Activated T-helper 1 cell treated with anti-CD3 and anti-CD28 coated beads, Interleukin-12 subunit alpha, Interleukin-12 subunit beta, Interleukin-2, Interleukin-4 antibody, amounts not matched to agents 30 ng/mL and 10 ng/mL and 1 ng/mL, durations not matched to agents 14 hours and 24 hours and 36 hours (primary cell): ENCODE measurements around the gene LAMP1. TPM values are rescaled to one million over a fixed set of nuclear protein-coding genes. Genes with fewer than 3 reads are reported as not detected.

Source experiments
- DNase-seq: peaks from one replicate; pipeline ENCODE4 v3.0.0; 2021; ENCODE audit warnings: low spot score
- H3K27ac Mint-ChIP-seq: one replicate; pipeline ENCODE4 v1.8.0; 2021; ENCODE audit warnings: mild to moderate bottlenecking, mixed read lengths
- H3K27me3 Mint-ChIP-seq: one replicate; pipeline ENCODE4 v1.8.0; 2022; ENCODE audit warnings: mild to moderate bottlenecking, moderate library complexity, mixed read lengths; ENCODE audit not compliant: insufficient read depth
- H3K36me3 Mint-ChIP-seq: one replicate; pipeline ENCODE4 v1.8.0; 2021; ENCODE audit warnings: low read depth, mixed read lengths
- H3K4me1 Mint-ChIP-seq: one replicate; pipeline ENCODE4 v1.8.0; 2021; ENCODE audit warnings: low read depth, mixed read lengths
- H3K4me3 Mint-ChIP-seq: one replicate; pipeline ENCODE4 v1.8.0; 2021; ENCODE audit warnings: mild to moderate bottlenecking, moderate library complexity, mixed read lengths
- H3K9me3 Mint-ChIP-seq: one replicate; pipeline ENCODE4 v1.8.0; 2021; ENCODE audit warnings: mixed read lengths
- intact Hi-C: fragments of 100-400 bp; cut with micrococcal nuclease; formaldehyde crosslinking; loops from one replicate; pipeline ENCODE4 v1.15.1; 2024
- total RNA-seq: library from RNA; stranded (reverse); gene quantifications from 2 replicates; pipeline ENCODE4 v1.2.3, GENCODE V29; 2022

Gene LAMP1
- total RNA-seq, 1 donor from 2014 or later = 59.4 TPM

DNA sequence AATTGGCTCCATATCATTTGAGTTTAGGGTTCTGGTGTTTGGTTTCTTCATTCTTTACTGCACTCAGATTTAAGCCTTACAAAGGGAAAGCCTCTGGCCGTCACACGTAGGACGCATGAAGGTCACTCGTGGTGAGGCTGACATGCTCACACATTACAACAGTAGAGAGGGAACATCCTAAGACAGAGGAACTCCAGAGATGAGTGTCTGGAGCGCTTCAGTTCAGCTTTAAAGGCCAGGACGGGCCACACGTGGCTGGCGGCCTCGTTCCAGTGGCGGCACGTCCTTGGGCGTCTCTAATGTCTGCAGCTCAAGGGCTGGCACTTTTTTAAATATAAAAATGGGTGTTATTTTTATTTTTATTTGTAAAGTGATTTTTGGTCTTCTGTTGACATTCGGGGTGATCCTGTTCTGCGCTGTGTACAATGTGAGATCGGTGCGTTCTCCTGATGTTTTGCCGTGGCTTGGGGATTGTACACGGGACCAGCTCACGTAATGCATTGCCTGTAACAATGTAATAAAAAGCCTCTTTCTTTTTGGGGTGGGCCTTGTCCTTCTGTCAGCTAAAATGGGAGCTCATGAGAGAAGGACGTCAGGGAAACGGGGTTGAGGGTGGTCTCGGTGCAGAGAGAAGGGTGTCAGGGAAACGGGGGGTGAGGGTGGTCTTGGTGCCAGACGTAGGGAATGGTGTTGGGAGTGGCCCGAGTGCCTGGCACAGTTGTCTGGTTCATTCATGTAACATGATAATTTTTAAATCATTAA is 26.0 kb downstream of the LAMP1 start:
- H3K27me3 Mint-ChIP-seq = no peaks in the 10 kb centered on the region
- no peaks in the 10 kb centered on the region for H3K4me1 Mint-ChIP-seq
- H3K36me3 Mint-ChIP-seq = peaks cover 21% of the 10 kb centered on the region
- H3K4me3 Mint-ChIP-seq = no peak overlapping the region
- no peak overlapping the region for H3K27ac Mint-ChIP-seq
- H3K9me3 Mint-ChIP-seq = no peaks in the 10 kb centered on the region
- DNase-seq = no peak
- intact Hi-C loops = no loop called here

DNA sequence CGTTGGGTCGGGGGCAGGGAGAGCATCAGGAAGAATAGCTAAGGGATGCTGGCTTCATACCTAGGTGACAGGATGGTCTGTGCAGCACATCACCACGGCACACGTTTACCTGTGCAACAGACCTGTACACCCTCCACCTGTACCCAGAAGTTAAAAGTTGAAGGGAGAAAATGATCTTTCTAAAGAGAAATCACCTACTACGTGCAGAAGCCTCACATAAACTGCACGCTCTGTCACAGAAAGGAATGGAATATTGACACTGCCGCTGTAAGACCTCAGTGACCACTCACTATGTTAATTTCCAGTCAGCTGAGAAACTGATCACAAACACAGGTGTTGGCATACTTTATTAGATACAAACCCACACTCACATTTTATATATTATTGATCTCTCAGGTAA is 26.8 kb downstream of the LAMP1 start:
- H3K4me1 Mint-ChIP-seq = no peaks in the 10 kb centered on the region
- H3K27me3 Mint-ChIP-seq = no peaks in the 10 kb centered on the region
- no peak overlapping the region for H3K4me3 Mint-ChIP-seq
- H3K9me3 Mint-ChIP-seq = no peaks in the 10 kb centered on the region
- DNase-seq = no peak
- intact Hi-C loops = no loop called here
- H3K27ac Mint-ChIP-seq = no peak overlapping the region
- peaks cover 21% of the 10 kb centered on the region for H3K36me3 Mint-ChIP-seq

DNA sequence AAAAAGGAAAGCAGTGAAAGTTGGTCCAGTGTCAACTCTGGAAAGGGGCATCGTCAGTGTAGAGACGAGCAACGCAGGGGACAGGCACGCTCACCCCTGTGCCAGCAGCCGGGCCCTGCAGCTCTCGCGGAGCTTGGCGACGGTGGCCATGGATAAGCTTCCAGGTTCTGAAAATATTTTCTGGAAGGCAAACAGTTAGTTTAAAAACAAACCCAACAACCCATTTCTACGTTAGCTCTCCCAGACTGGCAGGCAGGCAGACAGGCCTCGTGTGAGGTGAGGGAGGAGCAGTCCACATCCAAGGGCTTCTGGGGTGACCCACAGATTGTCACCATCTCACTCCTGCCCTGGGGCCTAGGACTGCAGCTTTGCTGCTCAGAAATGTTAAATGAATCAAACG is 27.4 kb downstream of the LAMP1 start:
- Mint-ChIP-seq H3K36me3 (peaks cover 21% of the 10 kb centered on the region), H3K4me3 (no peak overlapping the region), H3K27me3 (no peaks in the 10 kb centered on the region), H3K4me1 (no peaks in the 10 kb centered on the region), H3K9me3 (no peaks in the 10 kb centered on the region), H3K27ac (no peak overlapping the region)
- DNase-seq = no peak
- intact Hi-C loops = no loop called here

DNA sequence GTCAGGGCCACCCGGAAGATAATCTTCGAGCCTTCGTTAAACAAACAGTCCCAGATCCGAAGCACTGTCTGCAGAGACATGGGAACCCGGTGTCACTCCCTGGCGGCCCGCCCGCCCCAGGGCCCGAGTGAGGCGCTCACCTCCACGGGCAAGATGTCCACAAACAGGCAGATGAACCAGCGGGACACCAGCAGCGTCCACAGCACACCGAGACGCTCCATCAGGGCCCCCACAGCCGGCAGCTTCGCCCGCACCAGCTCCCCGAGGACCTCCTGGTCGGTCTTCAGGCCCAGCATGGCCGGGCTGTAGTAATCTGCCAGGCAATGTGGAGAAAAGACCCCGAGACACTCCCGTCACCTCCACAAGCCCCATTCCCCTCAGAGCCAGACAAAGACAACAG is 28.7 kb downstream of the LAMP1 start:
- intact Hi-C loops = no loop called here
- no peak overlapping the region for H3K27ac Mint-ChIP-seq
- H3K4me3 Mint-ChIP-seq = no peak overlapping the region
- H3K36me3 Mint-ChIP-seq = peaks cover 21% of the 10 kb centered on the region
- no peaks in the 10 kb centered on the region for H3K4me1 Mint-ChIP-seq
- no peak for DNase-seq
- no peaks in the 10 kb centered on the region for H3K9me3 Mint-ChIP-seq
- H3K27me3 Mint-ChIP-seq = no peaks in the 10 kb centered on the region

DNA sequence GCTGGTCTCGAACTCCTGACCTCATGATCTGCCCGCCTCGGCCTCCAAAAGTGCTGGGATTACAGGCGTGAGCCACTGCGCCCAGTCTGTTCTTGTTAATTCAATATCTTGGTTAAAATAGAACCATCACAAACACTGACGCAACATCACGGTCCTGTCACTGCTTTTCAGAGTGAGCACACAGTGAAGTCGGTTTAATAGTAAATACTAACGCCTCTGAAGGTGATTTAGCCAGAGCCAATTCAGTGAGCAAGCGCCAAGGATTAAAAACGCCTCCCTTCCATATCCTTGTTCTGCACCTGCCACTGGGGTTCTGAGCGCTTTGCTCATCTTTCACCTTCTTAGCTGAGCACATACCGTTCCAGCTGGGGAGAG is 30.3 kb downstream of the LAMP1 start:
- no peak overlapping the region for H3K27ac Mint-ChIP-seq
- peaks cover 10% of the 10 kb centered on the region for H3K36me3 Mint-ChIP-seq
- H3K27me3 Mint-ChIP-seq = no peaks in the 10 kb centered on the region
- no peaks in the 10 kb centered on the region for H3K4me1 Mint-ChIP-seq
- no peak overlapping the region for H3K4me3 Mint-ChIP-seq
- DNase-seq = no peak
- intact Hi-C loops = no loop called here
- H3K9me3 Mint-ChIP-seq = no peaks in the 10 kb centered on the region

DNA sequence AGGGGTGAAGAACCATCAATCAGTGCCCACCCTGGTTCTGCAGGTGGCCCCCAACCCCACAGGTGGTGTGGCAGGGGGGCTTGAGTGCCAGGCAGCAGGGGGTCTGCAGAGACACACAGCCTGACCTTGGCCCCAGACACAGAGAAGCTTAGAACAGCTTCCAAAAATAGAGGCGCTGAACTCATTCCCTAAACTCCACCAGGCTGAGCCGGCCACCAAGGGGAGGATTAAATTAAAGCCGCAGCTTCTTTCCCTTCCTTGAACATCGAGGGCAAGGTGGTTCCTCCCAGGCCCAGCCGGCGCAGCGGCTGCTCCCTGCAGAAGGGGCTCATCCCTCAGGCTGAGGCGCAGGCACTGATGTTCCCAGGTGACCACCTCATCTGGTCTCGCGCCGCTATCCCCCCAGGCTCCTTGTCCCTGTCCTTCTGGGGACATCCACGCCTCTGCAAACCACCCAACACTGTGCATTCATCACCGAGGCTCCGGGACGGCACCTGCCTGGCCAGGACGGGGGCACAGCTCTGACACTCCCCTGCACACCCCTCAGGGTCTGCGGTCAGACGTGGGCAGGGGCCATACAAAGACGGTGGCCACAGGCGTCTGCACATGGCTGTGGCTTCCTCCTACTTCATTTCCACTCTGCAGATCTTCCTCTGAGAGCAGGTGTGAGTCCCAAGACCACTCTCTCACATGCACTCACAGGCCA is 30.9 kb downstream of the LAMP1 start:
- Mint-ChIP-seq H3K9me3 (no peaks in the 10 kb centered on the region), H3K4me3 (no peak overlapping the region), H3K27me3 (no peaks in the 10 kb centered on the region), H3K27ac (no peak overlapping the region), H3K4me1 (no peaks in the 10 kb centered on the region), H3K36me3 (peaks cover 7% of the 10 kb centered on the region)
- no peak for DNase-seq
- intact Hi-C loops = no loop called here

DNA sequence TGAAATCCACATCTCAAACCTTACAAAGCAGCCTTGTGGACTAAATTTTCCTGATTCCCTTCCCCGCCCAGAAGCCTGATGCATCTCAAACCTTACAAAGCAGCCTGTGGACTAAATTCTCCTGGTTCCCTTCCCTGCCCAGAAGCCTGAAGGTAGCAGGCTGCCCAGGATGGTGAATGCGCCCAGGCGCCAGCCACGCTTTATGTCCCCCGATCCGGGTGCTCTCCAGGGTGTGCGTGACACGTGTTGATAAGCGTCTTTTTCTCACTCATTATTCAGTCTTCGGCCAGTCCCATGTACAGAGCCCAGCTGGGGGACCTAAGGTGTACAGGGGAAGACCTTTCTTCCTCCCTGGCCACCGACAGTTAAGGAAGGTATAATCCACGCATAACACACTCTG is 31.8 kb downstream of the LAMP1 start:
- intact Hi-C loops = no loop called here
- peaks cover 1% of the 10 kb centered on the region for H3K27me3 Mint-ChIP-seq
- H3K4me1 Mint-ChIP-seq = no peaks in the 10 kb centered on the region
- no peak overlapping the region for H3K27ac Mint-ChIP-seq
- no peak overlapping the region for H3K4me3 Mint-ChIP-seq
- H3K9me3 Mint-ChIP-seq = no peaks in the 10 kb centered on the region
- no peak for DNase-seq
- H3K36me3 Mint-ChIP-seq = no peaks in the 10 kb centered on the region

DNA sequence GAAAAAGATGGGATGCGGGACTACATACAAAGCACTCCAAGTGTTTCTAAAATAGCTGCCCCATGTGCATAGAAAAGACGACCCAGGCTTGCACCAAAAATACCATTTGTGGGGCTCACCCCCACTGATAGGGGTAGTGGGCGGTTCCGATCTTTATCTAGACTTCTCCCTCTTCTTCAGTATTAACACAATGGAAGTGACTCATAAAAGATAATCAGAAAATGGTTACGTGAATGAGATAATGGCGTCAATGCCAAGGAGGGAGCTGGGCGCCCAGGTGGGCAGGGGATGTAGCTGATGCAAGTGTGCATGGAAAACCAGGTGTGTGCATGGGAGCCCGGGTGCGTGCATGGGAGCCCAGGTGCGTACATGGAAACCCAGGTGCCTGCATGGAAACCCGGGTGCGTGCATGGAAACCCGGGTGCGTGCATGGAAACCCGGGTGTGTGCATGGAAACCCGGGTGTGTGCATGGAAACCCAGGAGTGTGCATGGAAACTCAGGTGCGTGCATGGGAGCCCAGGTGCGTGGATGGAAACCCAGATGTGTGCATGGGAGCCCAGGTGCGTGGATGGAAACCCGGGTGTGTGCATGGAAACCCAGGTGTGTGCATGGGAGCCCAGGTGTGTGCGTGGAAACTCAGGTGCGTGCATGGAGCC is 32.7 kb downstream of the LAMP1 start:
- Mint-ChIP-seq H3K4me1 (no peaks in the 10 kb centered on the region), H3K4me3 (no peak overlapping the region), H3K9me3 (no peaks in the 10 kb centered on the region), H3K27ac (no peak overlapping the region), H3K27me3 (peaks cover 1% of the 10 kb centered on the region), H3K36me3 (no peaks in the 10 kb centered on the region)
- no peak for DNase-seq
- intact Hi-C loops = no loop called here

DNA sequence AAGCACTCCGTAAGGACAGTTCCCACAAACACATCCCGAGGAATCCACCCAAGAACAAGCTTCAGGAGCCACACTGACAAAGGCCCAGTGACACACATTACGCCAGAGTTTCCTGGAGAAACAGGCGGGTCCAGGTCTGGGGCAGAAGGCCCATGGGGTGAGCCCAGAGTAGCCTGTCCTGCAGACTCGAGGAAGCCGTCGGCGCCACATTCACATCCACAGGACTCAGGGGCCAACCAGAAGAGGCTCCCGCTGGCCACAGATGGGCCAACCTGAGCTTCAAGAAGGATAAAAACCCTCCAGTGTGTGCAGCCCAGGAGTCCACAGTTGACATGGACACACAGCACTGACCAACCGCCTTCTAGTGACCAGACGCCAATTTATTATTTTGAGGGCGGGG is 35.6 kb downstream of the LAMP1 start:
- no peak overlapping the region for H3K27ac Mint-ChIP-seq
- H3K27me3 Mint-ChIP-seq = peaks cover 1% of the 10 kb centered on the region
- no peaks in the 10 kb centered on the region for H3K9me3 Mint-ChIP-seq
- no peak overlapping the region for H3K4me3 Mint-ChIP-seq
- intact Hi-C loops = no loop called here
- no peak for DNase-seq
- no peaks in the 10 kb centered on the region for H3K36me3 Mint-ChIP-seq
- no peaks in the 10 kb centered on the region for H3K4me1 Mint-ChIP-seq

DNA sequence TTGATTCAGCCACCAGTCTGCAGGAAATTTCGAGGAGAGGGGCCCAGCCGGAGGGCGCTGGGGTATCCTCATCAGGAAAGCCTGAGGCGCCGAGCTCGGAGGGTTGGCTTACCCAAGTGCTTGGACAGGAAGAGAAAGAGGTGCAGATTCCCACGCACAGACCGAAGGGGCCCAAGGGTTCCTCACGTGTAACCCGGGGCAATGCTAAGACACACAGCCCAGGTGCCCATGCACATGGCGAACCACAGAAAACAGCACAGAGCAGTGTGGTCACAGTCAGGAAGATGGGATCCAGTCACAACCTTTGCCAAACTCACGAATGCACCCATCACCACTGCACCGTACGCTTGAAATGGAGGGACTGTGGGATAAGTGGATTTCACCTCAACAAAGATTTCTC is 36.0 kb downstream of the LAMP1 start:
- H3K27me3 Mint-ChIP-seq = peaks cover 1% of the 10 kb centered on the region
- no peaks in the 10 kb centered on the region for H3K36me3 Mint-ChIP-seq
- DNase-seq = no peak
- H3K4me1 Mint-ChIP-seq = no peaks in the 10 kb centered on the region
- H3K9me3 Mint-ChIP-seq = no peaks in the 10 kb centered on the region
- no peak overlapping the region for H3K4me3 Mint-ChIP-seq
- H3K27ac Mint-ChIP-seq = no peak overlapping the region
- intact Hi-C loops = no loop called here

DNA sequence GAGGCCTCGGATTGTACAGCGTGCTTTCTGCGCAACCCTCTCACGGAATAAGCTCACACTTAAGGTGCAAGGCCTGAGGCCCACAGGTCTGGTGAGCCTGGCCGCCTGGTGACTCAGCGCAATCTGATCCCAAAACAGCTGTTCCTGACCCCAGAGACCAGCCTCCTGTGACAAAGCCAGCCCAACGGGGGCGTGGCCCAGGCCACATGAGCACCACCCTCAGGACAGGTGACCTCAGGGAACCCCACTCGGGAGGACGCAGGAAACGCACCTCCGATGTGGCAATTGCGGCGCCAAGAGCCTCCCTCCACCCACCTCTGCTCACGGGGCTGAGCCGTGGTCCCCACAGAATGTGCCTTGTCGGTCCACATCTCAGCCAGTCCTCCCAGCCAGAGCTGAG is 40.5 kb downstream of the LAMP1 start:
- no peaks in the 10 kb centered on the region for H3K4me1 Mint-ChIP-seq
- intact Hi-C loops = no loop called here
- no peaks in the 10 kb centered on the region for H3K9me3 Mint-ChIP-seq
- H3K4me3 Mint-ChIP-seq = no peak overlapping the region
- DNase-seq = no peak
- peaks cover 1% of the 10 kb centered on the region for H3K27me3 Mint-ChIP-seq
- H3K27ac Mint-ChIP-seq = no peak overlapping the region
- H3K36me3 Mint-ChIP-seq = no peaks in the 10 kb centered on the region

DNA sequence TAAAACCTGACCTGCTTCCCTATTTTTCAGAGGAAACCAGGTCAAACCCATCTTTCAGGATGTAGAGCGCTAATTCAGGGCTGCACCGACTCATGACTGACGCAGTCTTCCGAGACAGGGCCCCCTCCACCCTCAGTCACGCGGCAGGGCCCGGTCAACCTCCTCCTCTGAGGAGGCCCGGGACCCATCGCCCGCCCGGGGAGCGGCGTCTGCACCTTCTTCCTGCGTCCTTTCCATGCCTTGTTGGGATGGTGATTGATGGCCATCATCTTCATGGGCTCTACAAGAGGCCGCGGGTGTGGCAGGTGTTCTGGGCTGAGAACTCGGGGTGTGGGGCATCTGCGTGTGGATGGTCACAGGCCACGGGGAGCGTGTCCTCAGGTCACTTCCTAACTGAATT is 40.9 kb downstream of the LAMP1 start:
- Mint-ChIP-seq H3K9me3 (no peaks in the 10 kb centered on the region), H3K27ac (no peak overlapping the region), H3K4me1 (no peaks in the 10 kb centered on the region), H3K27me3 (peaks cover 1% of the 10 kb centered on the region), H3K4me3 (no peak overlapping the region), H3K36me3 (no peaks in the 10 kb centered on the region)
- intact Hi-C loops = no loop called here
- no peak for DNase-seq

DNA sequence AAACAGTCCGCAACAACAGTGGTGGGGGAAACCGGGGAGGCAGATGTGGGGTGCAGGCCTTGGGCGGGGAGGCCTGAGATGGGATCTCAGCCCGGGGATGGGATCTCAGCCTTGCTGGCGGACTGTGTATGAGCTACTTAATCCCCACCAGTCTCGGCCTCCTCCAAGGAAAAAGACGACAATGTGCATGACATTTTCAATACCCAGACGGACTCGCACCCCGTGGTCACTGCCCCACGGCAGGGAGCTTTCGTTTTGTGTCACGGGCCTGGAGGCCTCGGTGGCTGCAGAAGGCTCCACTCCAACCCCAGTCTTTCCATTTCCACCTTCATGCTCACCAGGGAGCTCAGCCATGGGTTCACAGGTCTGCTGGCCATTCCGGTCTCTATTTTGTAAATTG is 41.4 kb downstream of the LAMP1 start:
- H3K4me1 Mint-ChIP-seq = no peaks in the 10 kb centered on the region
- no peak for DNase-seq
- H3K4me3 Mint-ChIP-seq = no peak overlapping the region
- no peaks in the 10 kb centered on the region for H3K9me3 Mint-ChIP-seq
- H3K36me3 Mint-ChIP-seq = no peaks in the 10 kb centered on the region
- intact Hi-C loops = no loop called here
- no peak overlapping the region for H3K27ac Mint-ChIP-seq
- peaks cover 1% of the 10 kb centered on the region for H3K27me3 Mint-ChIP-seq
